ENCODE measurements around the gene MIEF2. TPM values are rescaled to one million over a fixed set of nuclear protein-coding genes. Genes with fewer than 3 reads are reported as not detected.

Gene MIEF2
- total and polyA plus RNA-seq, 2 donors (not counting 1 experiment from before 2014, with no cell fraction given) = 13.3 to 18.7 TPM

- H2AFZ ChIP-seq (ENCODE audit: insufficient read depth, low read depth, low read length, poor library complexity, severe bottlenecking) = no peak overlapping the region
- Mint-ChIP-seq H3K4me3 (no peak overlapping the region), H3K27ac (no peak overlapping the region), H3K27me3 (no peaks in the 10 kb centered on the region), H3K4me1 (no peaks in the 10 kb centered on the region), H3K9me3 (ENCODE audit: insufficient read depth) (no peaks in the 10 kb centered on the region)
- no peak overlapping the region for H3K4me2 ChIP-seq (replicated peaks; ENCODE audit: low read depth, low read length, poor library complexity, severe bottlenecking)
- no peaks in the 10 kb centered on the region for H3K9me3 ChIP-seq (ENCODE audit: control extremely low read depth in 1 of 3, control insufficient read depth in 2 of 3, insufficient read depth in 1 of 3, low read length in 2 of 3)
- intact Hi-C loops (cut with micrococcal nuclease) = no loop called here
- no peaks in the 10 kb centered on the region for H3K4me1 ChIP-seq (ENCODE audit: control insufficient read depth in 2 of 2, insufficient read depth in 2 of 2, low read length in 2 of 2)
- no peaks in the 10 kb centered on the region for H3K27me3 ChIP-seq (replicated peaks in 1 of 4; ENCODE audit: control extremely low read depth in 1 of 4, control insufficient read depth in 3 of 4, insufficient read depth in 4 of 4, low read length in 3 of 4)
- POLR2A ChIA-PET = no interaction called here
- DNase-seq (no peak), ATAC-seq (ENCODE audit: low read depth) (no peak)
- no peak overlapping the region for H3K27ac ChIP-seq (ENCODE audit: low read length in 2 of 2)
- no peaks in the 10 kb centered on the region for H3K79me2 ChIP-seq (ENCODE audit: control insufficient read depth, insufficient read depth, low read length)
- no peak overlapping the region for H3K9ac ChIP-seq (ENCODE audit: low read length)
- 100% methylated on average over 1 of the region's 3 CpGs for WGBS (ENCODE audit: insufficient coverage)
- TF ChIP-seq, protein P1, sequence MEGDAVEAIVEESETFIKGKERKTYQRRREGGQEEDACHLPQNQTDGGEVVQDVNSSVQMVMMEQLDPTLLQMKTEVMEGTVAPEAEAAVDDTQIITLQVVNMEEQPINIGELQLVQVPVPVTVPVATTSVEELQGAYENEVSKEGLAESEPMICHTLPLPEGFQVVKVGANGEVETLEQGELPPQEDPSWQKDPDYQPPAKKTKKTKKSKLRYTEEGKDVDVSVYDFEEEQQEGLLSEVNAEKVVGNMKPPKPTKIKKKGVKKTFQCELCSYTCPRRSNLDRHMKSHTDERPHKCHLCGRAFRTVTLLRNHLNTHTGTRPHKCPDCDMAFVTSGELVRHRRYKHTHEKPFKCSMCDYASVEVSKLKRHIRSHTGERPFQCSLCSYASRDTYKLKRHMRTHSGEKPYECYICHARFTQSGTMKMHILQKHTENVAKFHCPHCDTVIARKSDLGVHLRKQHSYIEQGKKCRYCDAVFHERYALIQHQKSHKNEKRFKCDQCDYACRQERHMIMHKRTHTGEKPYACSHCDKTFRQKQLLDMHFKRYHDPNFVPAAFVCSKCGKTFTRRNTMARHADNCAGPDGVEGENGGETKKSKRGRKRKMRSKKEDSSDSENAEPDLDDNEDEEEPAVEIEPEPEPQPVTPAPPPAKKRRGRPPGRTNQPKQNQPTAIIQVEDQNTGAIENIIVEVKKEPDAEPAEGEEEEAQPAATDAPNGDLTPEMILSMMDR (IDR thresholded peaks at IDR 0.05) = no peak
- no peak for TF ChIP-seq EZH2 (IDR thresholded peaks at IDR 0.05; ENCODE audit: borderline replicate concordance, insufficient read depth, low read depth, low read length, poor library complexity, severe bottlenecking)
- H3K4me3 ChIP-seq (ENCODE audit: control extremely low read depth in 1 of 5, extremely low read depth in 1 of 5, insufficient read depth in 1 of 5, low read depth in 2 of 5, low read length in 4 of 5) = no peak overlapping the region
- CTCF ChIA-PET = no interaction called here
- H4K20me1 ChIP-seq (ENCODE audit: control insufficient read depth, insufficient read depth, low read length, poor library complexity, severe bottlenecking) = no peaks in the 10 kb centered on the region
- peaks cover 0 to 73% of the 10 kb centered on the region in 2 experiments for H3K36me3 ChIP-seq (replicated peaks in 1 of 2; ENCODE audit: control extremely low read depth in 1 of 2, control insufficient read depth in 1 of 2, extremely low read depth in 1 of 2, insufficient read depth in 2 of 2, low read length in 1 of 2)
Measured at GRCh38 chr17:18278867-18279266, 18.4 kb downstream of the MIEF2 start.

DNA sequence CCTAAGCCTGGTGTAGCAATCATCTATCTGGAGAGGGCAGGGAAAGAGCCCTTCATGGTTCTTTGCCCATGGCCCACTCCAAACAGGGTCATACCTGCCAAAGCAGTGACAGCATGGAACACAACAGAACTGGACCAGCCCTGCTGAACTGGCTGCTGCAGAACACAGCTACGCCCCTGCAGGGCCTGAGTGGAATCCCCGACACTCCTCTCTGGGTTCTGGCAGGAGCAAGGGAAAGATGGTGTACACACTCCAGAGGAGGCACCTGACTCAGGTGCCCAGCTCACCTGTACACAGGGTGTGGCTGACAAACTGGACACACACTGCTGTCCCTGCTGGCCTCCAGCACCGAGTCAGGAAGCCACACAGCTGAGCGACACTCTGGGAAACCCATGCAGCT lies 19.8 kb downstream of the MIEF2 start:
- H3K4me3 Mint-ChIP-seq = no peak overlapping the region
- Histone ChIP-seq H3K36me3 (replicated peaks in 1 of 2; ENCODE audit: control extremely low read depth in 1 of 2, control insufficient read depth in 1 of 2, extremely low read depth in 1 of 2, insufficient read depth in 2 of 2, low read length in 1 of 2) (peaks cover 0 to 78% of the 10 kb centered on the region in 2 experiments), H4K20me1 (ENCODE audit: control insufficient read depth, insufficient read depth, low read length, poor library complexity, severe bottlenecking) (no peaks in the 10 kb centered on the region), H3K4me3 (ENCODE audit: control extremely low read depth in 1 of 5, extremely low read depth in 1 of 5, insufficient read depth in 1 of 5, low read depth in 2 of 5, low read length in 4 of 5) (no peak overlapping the region), H2AFZ (ENCODE audit: insufficient read depth, low read depth, low read length, poor library complexity, severe bottlenecking) (no peak overlapping the region), H3K27ac (ENCODE audit: low read length in 2 of 2) (no peak overlapping the region), H3K27me3 (replicated peaks in 1 of 4; ENCODE audit: control extremely low read depth in 1 of 4, control insufficient read depth in 3 of 4, insufficient read depth in 4 of 4, low read length in 3 of 4) (no peaks in the 10 kb centered on the region), H3K79me2 (ENCODE audit: control insufficient read depth, insufficient read depth, low read length) (no peaks in the 10 kb centered on the region), H3K4me1 (ENCODE audit: control insufficient read depth in 2 of 2, insufficient read depth in 2 of 2, low read length in 2 of 2) (no peaks in the 10 kb centered on the region), H3K4me2 (replicated peaks; ENCODE audit: low read depth, low read length, poor library complexity, severe bottlenecking) (no peak overlapping the region), H3K9me3 (ENCODE audit: control extremely low read depth in 1 of 3, control insufficient read depth in 2 of 3, insufficient read depth in 1 of 3, low read length in 2 of 3) (no peaks in the 10 kb centered on the region), H3K9ac (ENCODE audit: low read length) (no peak overlapping the region)
- CTCF ChIA-PET = no interaction called here
- no peak for DNase-seq
- no peak for ATAC-seq (ENCODE audit: low read depth)
- no peaks in the 10 kb centered on the region for H3K27me3 Mint-ChIP-seq
- no peaks in the 10 kb centered on the region for H3K4me1 Mint-ChIP-seq
- POLR2A ChIA-PET = no interaction called here
- no peaks in the 10 kb centered on the region for H3K9me3 Mint-ChIP-seq (ENCODE audit: insufficient read depth)
- TF ChIP-seq EZH2 (IDR thresholded peaks at IDR 0.05; ENCODE audit: borderline replicate concordance, insufficient read depth, low read depth, low read length, poor library complexity, severe bottlenecking) = no peak
- TF ChIP-seq, protein P1 (IDR thresholded peaks at IDR 0.05) = no peak
- H3K27ac Mint-ChIP-seq = no peak overlapping the region
- intact Hi-C loops (cut with micrococcal nuclease) = no loop called here
- WGBS (ENCODE audit: insufficient coverage) = 100% methylated on average over 4 of the region's 4 CpGs

All from B cell (primary cell).